H9 (cell line): ENCODE measurements around the gene DOCK7. TPM values are rescaled to one million over a fixed set of nuclear protein-coding genes. Genes with fewer than 3 reads are reported as not detected.

Source experiments
- DNase-seq: peaks from one replicate; pipeline ENCODE4 v3.0.0-alpha.2; 2017
- H2AFZ ChIP-seq: one replicate; pipeline ENCODE4 v1.6.1; 2013; ENCODE audit warnings: mild to moderate bottlenecking, low read length, control low read depth, moderate library complexity
- H2AK5ac ChIP-seq: 2 replicates; pipeline ENCODE4 v1.6.1; 2013; ENCODE audit warnings: low read length, control low read depth, mixed read lengths; ENCODE audit not compliant: insufficient read length
- H2BK120ac ChIP-seq: one replicate; pipeline ENCODE4 v1.6.1; 2013; ENCODE audit warnings: low read depth, mild to moderate bottlenecking, low read length, control low read depth, inconsistent platforms; ENCODE audit not compliant: poor library complexity, severe bottlenecking
- H2BK12ac ChIP-seq: 2 replicates; pipeline ENCODE4 v1.6.1; 2013; ENCODE audit warnings: low read length, control low read depth, mixed read lengths, low read depth; ENCODE audit not compliant: insufficient read length
- H2BK15ac ChIP-seq: 2 replicates; pipeline ENCODE4 v1.6.1; 2013; ENCODE audit warnings: low read depth, low read length, control low read depth
- H2BK20ac ChIP-seq: one replicate; pipeline ENCODE4 v1.6.1; 2013; ENCODE audit warnings: low read depth, mild to moderate bottlenecking, low read length, control low read depth, inconsistent platforms; ENCODE audit not compliant: poor library complexity, severe bottlenecking
- H2BK5ac ChIP-seq: 2 replicates; pipeline ENCODE4 v1.6.1; 2013; ENCODE audit warnings: low read length, control low read depth, mixed read lengths; ENCODE audit not compliant: insufficient read length
- H3K14ac ChIP-seq: 2 replicates; pipeline ENCODE4 v1.6.1; 2013; ENCODE audit warnings: low read length, control low read depth; ENCODE audit not compliant: insufficient read depth
- H3K18ac ChIP-seq: 2 replicates; pipeline ENCODE4 v1.6.1; 2013; ENCODE audit warnings: low read depth, mild to moderate bottlenecking, mixed read lengths, low read length, control low read depth; ENCODE audit not compliant: insufficient read length
- H3K23ac ChIP-seq: 2 replicates; pipeline ENCODE4 v1.6.1; 2013; ENCODE audit warnings: low read length, control low read depth, mixed read lengths, low read depth; ENCODE audit not compliant: insufficient read length
- H3K23me2 ChIP-seq: 2 replicates; pipeline ENCODE4 v1.6.1; 2013; ENCODE audit warnings: low read depth, mild to moderate bottlenecking, mixed read lengths, low read length, control low read depth; ENCODE audit not compliant: insufficient read length, poor library complexity, severe bottlenecking
- H3K27ac ChIP-seq: 2 replicates; pipeline ENCODE4 v1.5.1; 2013; ENCODE audit warnings: low read length, control low read depth, mixed read lengths, low read depth; ENCODE audit not compliant: insufficient read length
- H3K27me3 ChIP-seq: 2 replicates; pipeline ENCODE4 v1.6.1; 2013; ENCODE audit warnings: low read length, control low read depth, inconsistent platforms; ENCODE audit not compliant: insufficient read depth
- H3K4ac ChIP-seq: 2 replicates; pipeline ENCODE4 v1.6.1; 2013; ENCODE audit warnings: low read depth, mild to moderate bottlenecking, control low read depth, inconsistent platforms, low read length, moderate library complexity
- H3K4me1 ChIP-seq: 2 replicates; pipeline ENCODE4 v1.6.1; 2013; ENCODE audit warnings: low read length, control low read depth, inconsistent platforms; ENCODE audit not compliant: insufficient read depth
- H3K4me2 ChIP-seq: 2 replicates; pipeline ENCODE4 v1.6.1; 2013; ENCODE audit warnings: low read length, control low read depth, mixed read lengths; ENCODE audit not compliant: insufficient read length, insufficient read depth
- H3K56ac ChIP-seq: 2 replicates; pipeline ENCODE4 v1.6.1; 2013; ENCODE audit warnings: low read depth, mild to moderate bottlenecking, mixed read lengths, low read length, control low read depth; ENCODE audit not compliant: insufficient read length
- H3K79me1 ChIP-seq: 2 replicates; pipeline ENCODE4 v1.6.1; 2013; ENCODE audit warnings: low read depth, mild to moderate bottlenecking, moderate library complexity, low read length, control low read depth, inconsistent platforms; ENCODE audit not compliant: insufficient read depth, poor library complexity, severe bottlenecking
- H3K79me2 ChIP-seq: 2 replicates; pipeline ENCODE4 v1.6.1; 2013; ENCODE audit warnings: low read length, control low read depth, inconsistent platforms; ENCODE audit not compliant: insufficient read depth
- H3K9ac ChIP-seq: 2 replicates; pipeline ENCODE4 v1.6.1; 2013; ENCODE audit warnings: low read length, control low read depth, mixed read lengths; ENCODE audit not compliant: insufficient read length; ENCODE audit errors: extremely low read depth
- H3K9me3 ChIP-seq: one replicate; pipeline ENCODE4 v1.6.1; 2013; ENCODE audit warnings: low read depth, low read length, inconsistent platforms; ENCODE audit not compliant: control insufficient read depth
- H3T11ph ChIP-seq: one replicate; pipeline ENCODE4 v1.6.1; 2013; ENCODE audit warnings: mild to moderate bottlenecking, low read length, control low read depth, inconsistent platforms
- H4K20me1 ChIP-seq: one replicate; pipeline ENCODE4 v1.6.1; 2013; ENCODE audit not compliant: control insufficient read depth, insufficient read length, insufficient read depth
- H4K5ac ChIP-seq: 2 replicates; pipeline ENCODE4 v1.6.1; 2013; ENCODE audit warnings: low read depth, mild to moderate bottlenecking, mixed read lengths, low read length, control low read depth; ENCODE audit not compliant: insufficient read length
- H4K8ac ChIP-seq: replicated peaks from 2 replicates; pipeline ENCODE4 v1.6.1; 2013; ENCODE audit warnings: low read length, control low read depth, mixed read lengths, low read depth; ENCODE audit not compliant: insufficient read length
- H4K91ac ChIP-seq: 2 replicates; pipeline ENCODE4 v1.6.1; 2013; ENCODE audit warnings: low read depth, mild to moderate bottlenecking, moderate library complexity, mixed read lengths, low read length, control low read depth; ENCODE audit not compliant: insufficient read length
- H3K27ac Mint-ChIP-seq, 3 experiments: 2 replicates in 2 of 3; 3 replicates in 1 of 3; pipeline ENCODE4 v1.8.0; 2020 to 2021; ENCODE audit warnings: mixed read lengths in 3 of 3, mild to moderate bottlenecking in 1 of 3, moderate library complexity in 1 of 3
- H3K27me3 Mint-ChIP-seq: 2 replicates; pipeline ENCODE4 v1.8.0; 2021; ENCODE audit warnings: low read depth, mild to moderate bottlenecking, moderate library complexity, mixed read lengths
- H3K36me3 Mint-ChIP-seq, 3 experiments: 2 replicates in 2 of 3; 3 replicates in 1 of 3; pipeline ENCODE4 v1.8.0; 2020 to 2021; ENCODE audit warnings: low read depth in 3 of 3, mixed read lengths in 3 of 3; ENCODE audit not compliant: insufficient read depth in 1 of 3
- H3K4me1 Mint-ChIP-seq, 2 experiments: 2 replicates each; pipeline ENCODE4 v1.8.0; 2020; ENCODE audit warnings: mixed read lengths in 2 of 2
- H3K4me3 Mint-ChIP-seq, 2 experiments: 2 replicates in 1 of 2; 3 replicates in 1 of 2; pipeline ENCODE4 v1.8.0; 2020 to 2021; ENCODE audit warnings: mild to moderate bottlenecking in 2 of 2, mixed read lengths in 2 of 2, moderate library complexity in 1 of 2
- H3K9me3 Mint-ChIP-seq, 2 experiments: 2 replicates in 1 of 2; 3 replicates in 1 of 2; pipeline ENCODE4 v1.8.0; 2020; ENCODE audit warnings: mild to moderate bottlenecking in 2 of 2, mixed read lengths in 2 of 2, moderate library complexity in 1 of 2
- WGBS: extraction: QIAGEN DNeasy Blood & Tissue Kit; methylation state at CpG from one replicate; pipeline ENCODE4 v1.1.7; 2013; ENCODE audit warnings: missing lambda C conversion rate, low lambda C conversion rate, mixed read lengths; ENCODE audit not compliant: insufficient read length; ENCODE audit errors: extremely low coverage; 5-methylcytosine and 5-hydroxymethylcytosine counted together
- total RNA-seq: library from RNA; stranded (reverse); gene quantifications from 2 replicates; pipeline ENCODE4 v1.2.1, GENCODE V29; 2021
- TF ChIP-seq, protein P1 (sequence below): fragments of 200-600 bp; sonication (generic); conservative IDR thresholded peaks from 3 replicates; pipeline ENCODE4 v1.8.0; 2021; ENCODE audit warnings: antibody characterized with exemption, mild to moderate bottlenecking

DOCK7 gene
- total RNA-seq, 1 experiment from 2014 or later, result 36.8 TPM

DNA sequence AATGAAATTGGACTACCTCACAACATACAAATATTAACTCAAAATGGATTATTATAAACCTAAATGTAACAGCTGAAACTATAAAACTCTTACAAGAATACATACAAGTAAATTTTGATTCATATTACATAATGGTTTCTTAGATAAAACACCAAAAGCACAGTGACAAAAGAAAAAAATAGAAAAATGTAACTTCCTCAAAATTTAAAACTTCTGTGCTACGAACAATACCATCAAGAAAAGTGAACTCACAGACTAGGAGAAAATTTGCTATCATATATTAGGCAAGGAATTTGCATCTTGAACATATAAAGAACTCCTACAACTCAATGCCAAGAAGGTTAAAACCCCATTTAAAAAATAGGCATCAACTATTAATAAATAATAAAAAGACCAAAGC is 59.7 kb downstream of the DOCK7 start:
- Histone ChIP-seq H4K91ac (no peak overlapping the region), H4K5ac (no peak overlapping the region), H3K4me1 (no peaks in the 10 kb centered on the region), H3K56ac (no peak overlapping the region), H3K4me2 (no peak overlapping the region), H3K27ac (no peak overlapping the region), H3T11ph (no peak overlapping the region), H3K23ac (no peak overlapping the region), H3K9me3 (no peaks in the 10 kb centered on the region), H2BK20ac (no peak overlapping the region), H3K79me2 (no peaks in the 10 kb centered on the region), H4K20me1 (no peaks in the 10 kb centered on the region), H3K23me2 (no peaks in the 10 kb centered on the region), H2BK12ac (no peak overlapping the region), H3K4ac (no peak overlapping the region), H2AK5ac (no peak overlapping the region), H4K8ac (no peak overlapping the region), H3K9ac (no peak overlapping the region), H2BK120ac (no peak overlapping the region), H3K27me3 (no peaks in the 10 kb centered on the region), H2AFZ (no peak overlapping the region), H3K18ac (no peak overlapping the region), H3K79me1 (no peaks in the 10 kb centered on the region), H2BK5ac (no peak overlapping the region), H2BK15ac (no peak overlapping the region), H3K14ac (no peak overlapping the region)
- H3K9me3 Mint-ChIP-seq, result no peaks in the 10 kb centered on the region
- peaks cover 3 to 27% (median 21%) of the 10 kb centered on the region in 3 experiments; a peak in 5 of 7 replicates for H3K36me3 Mint-ChIP-seq
- no peak for DNase-seq
- H3K4me1 Mint-ChIP-seq, result peaks cover 5 to 8% of the 10 kb centered on the region in 2 experiments; a peak in 2 of 4 replicates
- no CpG with 5 or more reads among the region's 1 CpG for WGBS
- H3K4me3 Mint-ChIP-seq, result no peak overlapping the region
- no peaks in the 10 kb centered on the region for H3K27me3 Mint-ChIP-seq
- TF ChIP-seq, protein P1, sequence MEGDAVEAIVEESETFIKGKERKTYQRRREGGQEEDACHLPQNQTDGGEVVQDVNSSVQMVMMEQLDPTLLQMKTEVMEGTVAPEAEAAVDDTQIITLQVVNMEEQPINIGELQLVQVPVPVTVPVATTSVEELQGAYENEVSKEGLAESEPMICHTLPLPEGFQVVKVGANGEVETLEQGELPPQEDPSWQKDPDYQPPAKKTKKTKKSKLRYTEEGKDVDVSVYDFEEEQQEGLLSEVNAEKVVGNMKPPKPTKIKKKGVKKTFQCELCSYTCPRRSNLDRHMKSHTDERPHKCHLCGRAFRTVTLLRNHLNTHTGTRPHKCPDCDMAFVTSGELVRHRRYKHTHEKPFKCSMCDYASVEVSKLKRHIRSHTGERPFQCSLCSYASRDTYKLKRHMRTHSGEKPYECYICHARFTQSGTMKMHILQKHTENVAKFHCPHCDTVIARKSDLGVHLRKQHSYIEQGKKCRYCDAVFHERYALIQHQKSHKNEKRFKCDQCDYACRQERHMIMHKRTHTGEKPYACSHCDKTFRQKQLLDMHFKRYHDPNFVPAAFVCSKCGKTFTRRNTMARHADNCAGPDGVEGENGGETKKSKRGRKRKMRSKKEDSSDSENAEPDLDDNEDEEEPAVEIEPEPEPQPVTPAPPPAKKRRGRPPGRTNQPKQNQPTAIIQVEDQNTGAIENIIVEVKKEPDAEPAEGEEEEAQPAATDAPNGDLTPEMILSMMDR, result no peak
- H3K27ac Mint-ChIP-seq, result no peak overlapping the region
